ENCODE measurements around the gene PYGM. TPM values are rescaled to one million over a fixed set of nuclear protein-coding genes. Genes with fewer than 3 reads are reported as not detected.
"Not testable (repeated sequence)": the region's sequence is repeated elsewhere in the genome, so short reads cannot be mapped to it uniquely, and the experiment has no call there.

The PYGM gene
- total RNA-seq, 4 donors from 2014 or later = 0.11 to 2.0 (median 0.44) TPM

DNA sequence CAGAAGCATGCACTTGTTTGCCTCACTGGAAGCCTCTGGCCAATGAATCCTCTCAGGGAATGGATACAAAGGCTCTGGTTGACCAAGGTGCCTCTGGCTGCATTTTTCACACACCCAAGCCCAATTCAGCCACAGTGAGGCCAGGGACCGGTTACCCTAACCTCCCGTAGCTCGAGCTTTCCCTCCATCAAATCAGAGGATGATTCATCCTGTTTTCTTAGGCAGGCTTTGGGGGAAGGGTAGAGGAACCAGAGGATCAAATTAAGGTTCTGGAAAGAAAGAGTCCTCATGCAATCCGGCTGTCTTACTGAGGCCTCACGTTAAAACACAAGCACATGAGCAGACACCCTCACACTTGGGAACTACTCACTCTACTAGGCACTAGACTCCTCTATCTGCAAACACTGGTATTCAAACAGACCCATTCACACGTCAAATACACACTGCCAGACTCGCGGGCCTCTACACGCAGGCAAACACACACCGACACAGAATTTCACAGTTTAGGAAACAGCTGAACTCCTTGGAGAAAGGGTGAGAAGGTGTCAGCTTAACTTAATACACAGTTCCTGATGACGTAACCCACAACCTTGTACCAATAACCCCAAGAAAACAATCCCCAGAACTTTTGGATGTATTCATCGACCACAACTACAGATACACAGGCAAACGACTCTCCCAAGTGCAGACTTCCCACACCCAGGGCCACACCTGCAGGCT lies 49.2 kb downstream of the PYGM start:
- WGBS, 2 donors = 37 to 45% methylated on average over 13 of the region's 13 CpGs
- TF ChIP-seq CTCF (IDR thresholded peaks at IDR 0.05) = no peak
- no peak for TF ChIP-seq POLR2A (IDR thresholded peaks at IDR 0.05)
- intact Hi-C loops (cut with DNase I; ENCODE audit: low total_unique reads) = no loop called here
- H3K4me3 ChIP-seq (ENCODE audit: low read depth, poor library complexity, severe bottlenecking) = no peak overlapping the region
- DNase-seq (ENCODE audit: low spot score in 2 of 2) = no peak

- TF ChIP-seq CTCF (IDR thresholded peaks at IDR 0.05) = no peak
- no peak for TF ChIP-seq POLR2A (IDR thresholded peaks at IDR 0.05)
- 56 to 68% methylated on average over 2 of the region's 2 CpGs for WGBS, 2 donors
- no peak for DNase-seq (ENCODE audit: low spot score in 2 of 2)
- intact Hi-C loops (cut with DNase I; ENCODE audit: low total_unique reads) = no loop called here
- no peak overlapping the region for H3K4me3 ChIP-seq (ENCODE audit: low read depth, poor library complexity, severe bottlenecking)
These were observed 54.3 kb downstream of the PYGM start for GRCh38 chr11:64705501-64705900.

DNA sequence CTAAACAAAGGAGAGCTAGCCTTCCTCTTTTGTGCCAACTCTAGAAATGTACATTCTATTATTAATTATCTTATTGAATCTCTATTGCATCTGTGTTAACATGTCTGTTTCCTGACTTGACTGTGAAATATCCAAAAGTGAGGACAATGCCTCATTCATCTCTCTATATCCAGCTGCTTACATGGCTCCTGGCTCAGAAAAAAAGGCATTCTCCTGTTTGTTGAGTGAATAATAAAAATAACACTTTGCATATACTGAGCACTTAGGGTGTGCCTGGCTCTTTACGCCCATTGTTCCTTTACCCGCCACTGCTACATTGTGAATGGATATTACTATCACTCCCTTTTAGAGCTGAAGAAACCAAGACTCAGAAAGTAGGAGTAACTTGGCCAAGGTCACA lies 56.7 kb downstream of the PYGM start:
- intact Hi-C loops (cut with DNase I; ENCODE audit: low total_unique reads) = no loop called here
- DNase-seq (ENCODE audit: low spot score in 2 of 2) = no peak
- no peak for TF ChIP-seq CTCF (IDR thresholded peaks at IDR 0.05)
- WGBS, 2 donors = 92 to 95% methylated on average over 2 of the region's 2 CpGs
- no peak overlapping the region for H3K4me3 ChIP-seq (ENCODE audit: low read depth, poor library complexity, severe bottlenecking)

- H3K4me3 ChIP-seq (ENCODE audit: low read depth, poor library complexity, severe bottlenecking); DNase-seq (ENCODE audit: low spot score in 2 of 2); intact Hi-C loops (cut with DNase I; ENCODE audit: low total_unique reads): not testable (repeated sequence)
- 93% methylated on average over 16 of the region's 29 CpGs; no CpG with 5 or more reads in 1 of the 2 donors for WGBS, 2 donors
These were observed 57.8 kb downstream of the PYGM start for GRCh38 chr11:64701956-64702355.

DNA sequence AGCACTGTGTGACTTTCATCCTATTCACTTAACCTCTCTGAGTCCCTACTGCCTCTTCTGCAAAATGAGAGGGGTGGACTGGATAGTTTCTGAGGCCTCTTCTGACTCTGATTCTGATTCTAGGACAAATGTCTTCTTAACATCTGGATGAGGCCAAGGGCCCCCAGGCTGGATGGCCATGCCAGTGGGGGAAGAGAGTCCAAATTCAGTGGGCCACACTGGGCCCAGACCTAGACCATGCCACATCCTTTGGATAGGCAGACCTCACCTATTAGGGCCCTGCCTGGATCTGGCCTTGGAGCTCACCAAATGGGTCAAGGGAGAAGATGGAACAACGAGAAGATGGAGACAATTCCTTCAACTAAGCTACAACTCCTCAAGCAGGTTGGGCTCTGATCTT lies 61.3 kb downstream of the PYGM start:
- WGBS, 2 donors = 63 to 75% methylated on average over 1 of the region's 1 CpG
- DNase-seq (ENCODE audit: low spot score in 2 of 2) = no peak
- TF ChIP-seq CTCF (IDR thresholded peaks at IDR 0.05) (no peak), POLR2A (IDR thresholded peaks at IDR 0.05) (no peak)
- intact Hi-C loops (cut with DNase I; ENCODE audit: low total_unique reads) = no loop called here
- H3K4me3 ChIP-seq (ENCODE audit: low read depth, poor library complexity, severe bottlenecking) = no peak overlapping the region

- TF ChIP-seq POLR2A (IDR thresholded peaks at IDR 0.05) (no peak), CTCF (IDR thresholded peaks at IDR 0.05) (no peak)
- H3K4me3 ChIP-seq (ENCODE audit: low read depth, poor library complexity, severe bottlenecking) = no peak overlapping the region
- WGBS, 2 donors = 76 to 80% methylated on average over 7 of the region's 7 CpGs
- DNase-seq (ENCODE audit: low spot score in 2 of 2) = no peak
- intact Hi-C loops (cut with DNase I; ENCODE audit: low total_unique reads) = no loop called here
These were observed 62.0 kb downstream of the PYGM start for GRCh38 chr11:64697663-64698375.

Other genes starting within 250 kb of the PYGM start
- gene SLC22A11, start 204.0 kb downstream of the PYGM start, total RNA-seq = under 1 TPM in 1 of 4 donors, not detected in 3; 0.13 TPM
- not detected for gene SLC22A12, start 168.8 kb downstream of the PYGM start, total RNA-seq
- 1 to 10 TPM in 2 of 4 donors, under 1 TPM in 1, not detected in 1; 0.27 to 7.0 (median 1.1) TPM for gene NRXN2, start 36.8 kb downstream of the PYGM start, total RNA-seq
- gene RASGRP2, start 15.8 kb downstream of the PYGM start, total RNA-seq = 1 to 10 TPM; 1.1 to 10.0 (median 5.0) TPM
- 100 to 1,000 TPM; 130 to 327 (median 178) TPM for gene SF1, start 18.6 kb upstream of the PYGM start, total RNA-seq
- 10 to 100 TPM in 3 of 4 donors, 1 to 10 TPM in 1; 9.3 to 29.8 (median 19.5) TPM for gene MAP4K2, start 43.2 kb upstream of the PYGM start, total RNA-seq
- gene MEN1, start 50.6 kb upstream of the PYGM start, total RNA-seq = 10 to 100 TPM; 20.5 to 42.7 (median 32.2) TPM
- gene CDC42BPG, start 84.7 kb upstream of the PYGM start, total RNA-seq = 10 to 100 TPM; 40.3 to 81.3 (median 50.1) TPM
- gene EHD1, start 118.6 kb upstream of the PYGM start, total RNA-seq = 10 to 100 TPM; 81.0 to 98.9 (median 90.5) TPM
- 100 to 1,000 TPM in 1 of 4 donors, 10 to 100 TPM in 3; 73.8 to 118 (median 91.2) TPM for gene ATG2A, start 157.2 kb upstream of the PYGM start, total RNA-seq
- gene PPP2R5B, start 164.7 kb upstream of the PYGM start, total RNA-seq = 10 to 100 TPM; 21.8 to 43.6 (median 34.0) TPM
- gene GPHA2, start 175.9 kb upstream of the PYGM start, total RNA-seq = not detected
- not detected for gene MAJIN, start 212.1 kb upstream of the PYGM start, total RNA-seq
- gene BATF2, start 237.0 kb upstream of the PYGM start, total RNA-seq = under 1 TPM in 2 of 4 donors, not detected in 2; 0.15 to 0.62 TPM

Data from lower leg skin (tissue), 4 donors.